Lower leg skin (tissue), 3 donors: Measurements from ENCODE around the gene USP34.

ENCODE experiments used
- CTCF ChIP-seq, 3 donors: fragments of 450-650 bp; IDR thresholded peaks; one replicate each; pipeline ENCODE4 v1.5.1; 2016; ENCODE audit warnings: antibody characterized with exemption in 3 of 3, mild to moderate bottlenecking in 3 of 3, moderate library complexity in 2 of 3
- POLR2A ChIP-seq, 2 donors: fragments of 450-650 bp; IDR thresholded peaks; one replicate each; pipeline ENCODE4 v1.6.1; 2016 to 2017; ENCODE audit warnings: antibody characterized with exemption in 2 of 2, mild to moderate bottlenecking in 1 of 2, moderate library complexity in 1 of 2

- TF ChIP-seq CTCF (IDR thresholded peaks at IDR 0.05) (no peak), POLR2A (IDR thresholded peaks at IDR 0.05) (no peak)
Observed at GRCh38 chr2:61218076-61218816, 252.6 kb downstream of the USP34 start.
